ENCODE measurements around the gene SLC2A2.

SLC2A2 gene

GRCh38 chr3:170947018-170947769, 79.3 kb downstream of the SLC2A2 start:
- no peak for DNase-seq (ENCODE audit: low read depth)
- no peak overlapping the region for H3K4me3 ChIP-seq (ENCODE audit: low read depth, low read length)
- TF ChIP-seq CTCF (IDR thresholded peaks at IDR 0.05; ENCODE audit: insufficient read depth, low read depth, low read length, missing control alignments) = no peak
